Subcutaneous abdominal adipose tissue (tissue), 5 donors: ENCODE data around the gene FLNC.

Source experiments
- H3K27ac ChIP-seq: one replicate; pipeline ENCODE4 v1.7.0; 2013; ENCODE audit warnings: low read depth, mild to moderate bottlenecking, inconsistent platforms, low read length, moderate library complexity
- H3K27me3 ChIP-seq, 5 donors: one replicate each; pipeline ENCODE4 v1.7.0; 2013; ENCODE audit warnings: low read length in 5 of 5, inconsistent platforms in 1 of 5; ENCODE audit not compliant: control insufficient read depth in 5 of 5, insufficient read depth in 4 of 5
- H3K36me3 ChIP-seq, 5 donors: one replicate each; pipeline ENCODE4 v1.7.0; 2013; ENCODE audit warnings: low read length in 5 of 5; ENCODE audit not compliant: control insufficient read depth in 5 of 5, insufficient read depth in 5 of 5
- H3K4me1 ChIP-seq, 5 donors: one replicate each; pipeline ENCODE4 v1.7.0; 2013; ENCODE audit warnings: low read length in 5 of 5, mild to moderate bottlenecking in 3 of 5, moderate library complexity in 1 of 5; ENCODE audit not compliant: control insufficient read depth in 5 of 5, insufficient read depth in 5 of 5
- H3K4me3 ChIP-seq, 5 donors: one replicate each; pipeline ENCODE4 v1.7.0; 2013; ENCODE audit warnings: low read length in 5 of 5, low read depth in 1 of 5
- H3K9ac ChIP-seq, 5 donors: one replicate each; pipeline ENCODE4 v1.7.0; 2013; ENCODE audit warnings: low read length in 5 of 5, mild to moderate bottlenecking in 4 of 5, moderate library complexity in 3 of 5
- H3K9me3 ChIP-seq, 5 donors: one replicate each; pipeline ENCODE4 v1.7.0; 2013; ENCODE audit warnings: low read length in 5 of 5; ENCODE audit not compliant: control insufficient read depth in 5 of 5
- donor health status: healthy.
- donor health status: healthy.
- donor health status: healthy.
- donor health status: healthy.
- donor health status: healthy.

The FLNC gene

DNA sequence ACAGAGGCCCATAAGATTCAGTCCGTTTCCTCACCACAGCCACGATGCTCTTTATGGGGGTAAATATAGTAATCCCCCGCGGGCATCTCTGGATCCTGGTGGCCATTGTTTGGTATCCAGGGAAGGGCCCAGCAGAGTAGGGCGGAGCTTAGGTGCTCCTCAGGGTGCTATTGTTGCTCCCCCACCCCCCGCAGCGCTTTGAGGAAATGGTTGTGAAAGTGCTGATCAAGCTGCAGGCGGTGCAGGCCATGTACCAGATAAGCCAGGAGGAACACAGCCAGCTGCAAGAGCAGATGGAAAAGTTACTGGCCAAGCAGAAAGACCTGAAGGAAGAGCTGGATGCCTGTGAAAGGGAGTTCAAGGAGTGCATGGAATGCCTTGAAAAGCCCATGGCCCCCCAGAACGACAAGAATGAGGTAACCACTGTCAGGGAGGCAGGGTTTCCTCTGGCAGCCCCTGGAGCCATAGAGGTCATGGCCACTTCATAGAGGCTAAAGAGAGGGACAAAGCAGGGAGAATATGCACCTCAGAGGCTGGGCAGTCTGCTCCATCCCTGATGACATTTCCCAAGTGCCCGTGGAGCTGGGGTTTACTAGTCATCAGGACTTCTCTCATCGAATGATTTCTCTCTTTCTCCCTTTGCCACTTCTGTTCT is 17.6 kb upstream of the FLNC start:
- no peaks in the 10 kb centered on the region for H3K27me3 ChIP-seq
- peaks cover 0 to 23% (median 6%) of the 10 kb centered on the region in 5 donors for H3K4me1 ChIP-seq
- peak overlapping the region in 1 of 5 donors; percentile 8 for H3K9ac ChIP-seq
- peak overlapping the region in 2 of 5 donors; percentile 10 to 61 for H3K4me3 ChIP-seq
- H3K27ac ChIP-seq: no peak overlapping the region
- no peaks in the 10 kb centered on the region for H3K9me3 ChIP-seq
- H3K36me3 ChIP-seq: no peaks in the 10 kb centered on the region

DNA sequence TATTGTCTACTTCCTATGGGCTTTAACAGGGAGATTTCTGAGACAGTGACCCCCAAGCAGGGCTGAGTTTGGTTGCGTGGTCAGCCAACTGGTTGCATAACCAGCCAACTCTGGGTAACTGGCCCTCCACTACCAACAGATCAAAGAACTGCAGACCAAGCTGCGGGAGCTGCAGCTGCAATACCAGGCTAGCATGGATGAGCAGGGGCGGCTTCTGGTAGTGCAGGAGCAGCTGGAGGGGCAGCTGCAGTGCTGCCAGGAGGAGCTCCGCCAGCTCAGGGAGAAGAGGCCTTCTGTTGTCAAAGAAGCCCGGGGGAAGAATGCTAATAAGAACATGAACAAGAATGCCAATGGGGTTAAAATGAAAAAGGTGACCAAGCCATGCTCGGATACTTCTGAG is 15.7 kb upstream of the FLNC start:
- H3K9ac ChIP-seq: no peak overlapping the region
- H3K9me3 ChIP-seq: no peaks in the 10 kb centered on the region
- no peaks in the 10 kb centered on the region for H3K27me3 ChIP-seq
- peaks cover 0 to 23% (median 6%) of the 10 kb centered on the region in 5 donors for H3K4me1 ChIP-seq
- H3K27ac ChIP-seq: no peak overlapping the region
- no peaks in the 10 kb centered on the region for H3K36me3 ChIP-seq
- H3K4me3 ChIP-seq: no peak overlapping the region

DNA sequence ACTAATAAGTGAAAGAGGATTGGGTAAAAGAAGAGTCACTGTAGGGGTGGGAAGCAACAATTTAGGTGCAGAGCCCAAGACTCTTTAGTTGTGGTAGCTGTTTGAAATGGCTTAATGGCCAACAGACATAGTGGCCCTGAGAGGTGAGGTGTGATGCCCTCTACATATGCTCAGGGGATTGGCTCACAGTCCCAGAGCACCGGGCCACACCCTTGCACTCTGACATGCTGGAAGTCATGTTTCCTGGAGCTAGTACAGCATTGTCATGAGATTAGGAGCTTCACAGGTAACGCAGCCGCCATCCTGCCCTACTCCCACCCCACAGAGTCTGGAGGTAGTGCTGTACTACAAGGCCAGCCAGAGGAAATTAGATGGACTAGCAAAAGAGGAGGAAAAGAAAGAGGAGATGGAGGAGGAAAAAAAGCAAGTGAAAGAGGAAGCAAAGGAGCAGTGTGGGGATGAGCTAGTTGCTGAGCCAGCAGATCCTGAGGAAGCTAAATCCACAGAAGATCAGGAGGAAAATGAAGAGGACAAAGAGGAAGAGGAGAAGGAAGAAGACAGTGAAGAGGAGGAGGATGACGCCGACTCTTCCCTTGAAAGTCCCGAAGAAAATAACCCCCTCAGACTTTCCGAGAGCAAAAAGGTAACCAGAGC is 14.8 kb upstream of the FLNC start:
- Histone ChIP-seq H3K9me3 (no peaks in the 10 kb centered on the region), H3K36me3 (no peaks in the 10 kb centered on the region), H3K4me3 (no peak overlapping the region), H3K27ac (no peak overlapping the region), H3K4me1 (peaks cover 0 to 23% (median 6%) of the 10 kb centered on the region in 5 donors), H3K9ac (no peak overlapping the region), H3K27me3 (no peaks in the 10 kb centered on the region)

DNA sequence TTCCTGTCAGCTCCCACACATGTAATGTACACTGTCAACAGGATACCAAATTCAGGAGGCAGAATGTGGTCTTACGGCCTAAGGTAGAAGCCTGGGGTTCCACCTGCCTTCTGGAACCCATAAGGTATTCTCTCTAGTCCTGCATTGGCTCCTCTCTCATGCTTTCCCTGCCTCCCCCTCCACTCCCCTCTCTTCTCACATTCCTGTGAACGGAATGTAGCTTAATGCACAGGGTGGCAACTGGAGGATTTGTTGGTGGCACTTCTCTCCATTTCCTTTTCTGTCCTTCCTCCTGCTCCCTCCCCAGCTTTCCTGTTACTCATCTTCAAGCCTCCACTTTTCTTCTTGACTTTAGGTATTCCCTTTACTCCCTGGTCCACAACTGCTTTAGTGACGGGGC is 11.5 kb upstream of the FLNC start:
- Histone ChIP-seq H3K9ac (no peak overlapping the region), H3K36me3 (no peaks in the 10 kb centered on the region), H3K27me3 (no peaks in the 10 kb centered on the region), H3K27ac (no peak overlapping the region), H3K4me3 (no peak overlapping the region), H3K9me3 (no peaks in the 10 kb centered on the region), H3K4me1 (peaks cover 0 to 10% (median 0%) of the 10 kb centered on the region in 5 donors)

DNA sequence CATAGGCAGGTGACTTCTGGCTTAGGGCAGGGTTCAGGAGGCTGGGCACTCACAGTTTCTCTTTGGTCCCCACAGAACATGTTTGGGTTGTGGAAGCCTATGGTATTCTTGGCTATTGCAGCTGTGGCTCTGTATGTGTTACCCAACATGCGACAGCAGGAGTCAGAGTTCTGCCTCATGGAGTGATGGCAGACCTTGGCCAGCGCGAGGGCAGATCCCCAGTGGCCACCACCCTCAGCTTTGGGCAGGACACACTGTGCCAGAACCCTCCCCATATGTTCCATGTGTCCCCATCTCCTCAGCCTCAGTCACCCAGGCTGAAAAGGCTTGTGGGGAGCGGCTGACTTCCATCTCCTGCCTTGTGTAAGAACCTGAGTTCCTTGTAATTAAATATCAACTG is 8.5 kb upstream of the FLNC start:
- Histone ChIP-seq H3K36me3 (no peaks in the 10 kb centered on the region), H3K27me3 (no peaks in the 10 kb centered on the region), H3K9ac (no peak overlapping the region), H3K27ac (no peak overlapping the region), H3K4me1 (no peaks in the 10 kb centered on the region), H3K9me3 (no peaks in the 10 kb centered on the region), H3K4me3 (no peak overlapping the region)

DNA sequence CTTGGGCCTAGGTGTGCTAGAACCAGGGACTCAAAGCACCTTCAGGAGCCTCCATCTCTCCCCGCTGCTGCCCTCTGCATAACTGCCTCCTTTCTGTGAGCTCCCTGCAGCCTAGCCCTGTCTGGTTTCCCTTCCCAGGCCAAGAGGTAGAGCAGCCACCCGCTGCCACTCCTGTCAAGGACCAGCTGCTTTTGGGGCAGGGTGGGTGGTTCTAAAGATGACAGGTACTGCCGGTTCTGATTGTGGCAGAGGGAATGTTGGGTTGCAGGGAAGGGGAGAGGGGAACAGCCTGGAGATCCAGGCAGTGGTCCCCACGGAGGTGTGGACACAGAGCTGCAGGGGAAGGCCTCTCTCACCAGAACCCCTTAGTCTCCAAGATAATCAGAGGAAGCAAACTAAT is 3.7 kb upstream of the FLNC start:
- Histone ChIP-seq H3K9ac (no peak overlapping the region), H3K27me3 (peaks cover 2 to 11% (median 6%) of the 10 kb centered on the region in 5 donors), H3K36me3 (no peaks in the 10 kb centered on the region), H3K4me3 (no peak overlapping the region), H3K9me3 (no peaks in the 10 kb centered on the region), H3K27ac (no peak overlapping the region), H3K4me1 (peaks cover 5 to 34% (median 29%) of the 10 kb centered on the region in 5 donors)

DNA sequence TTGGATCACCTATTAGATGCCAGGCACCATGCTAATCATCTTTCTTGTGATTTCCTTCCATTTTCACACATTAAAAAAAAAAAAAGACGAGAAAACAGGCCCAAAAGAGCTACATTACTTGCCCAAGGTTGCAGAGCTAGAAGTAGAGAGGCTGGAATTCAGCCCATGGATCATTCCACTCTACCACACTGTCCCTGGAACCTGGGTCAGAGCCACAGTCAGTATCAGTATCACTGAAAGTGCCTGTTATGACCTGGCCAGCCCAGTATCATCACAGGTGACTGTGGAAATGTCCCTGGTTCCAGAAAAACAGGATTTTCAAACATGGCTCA is 3.3 kb upstream of the FLNC start:
- Histone ChIP-seq H3K9ac (no peak overlapping the region), H3K9me3 (no peaks in the 10 kb centered on the region), H3K27me3 (peaks cover 4 to 14% (median 6%) of the 10 kb centered on the region in 5 donors), H3K27ac (no peak overlapping the region), H3K36me3 (no peaks in the 10 kb centered on the region), H3K4me1 (peaks cover 5 to 38% (median 33%) of the 10 kb centered on the region in 5 donors), H3K4me3 (no peak overlapping the region)

DNA sequence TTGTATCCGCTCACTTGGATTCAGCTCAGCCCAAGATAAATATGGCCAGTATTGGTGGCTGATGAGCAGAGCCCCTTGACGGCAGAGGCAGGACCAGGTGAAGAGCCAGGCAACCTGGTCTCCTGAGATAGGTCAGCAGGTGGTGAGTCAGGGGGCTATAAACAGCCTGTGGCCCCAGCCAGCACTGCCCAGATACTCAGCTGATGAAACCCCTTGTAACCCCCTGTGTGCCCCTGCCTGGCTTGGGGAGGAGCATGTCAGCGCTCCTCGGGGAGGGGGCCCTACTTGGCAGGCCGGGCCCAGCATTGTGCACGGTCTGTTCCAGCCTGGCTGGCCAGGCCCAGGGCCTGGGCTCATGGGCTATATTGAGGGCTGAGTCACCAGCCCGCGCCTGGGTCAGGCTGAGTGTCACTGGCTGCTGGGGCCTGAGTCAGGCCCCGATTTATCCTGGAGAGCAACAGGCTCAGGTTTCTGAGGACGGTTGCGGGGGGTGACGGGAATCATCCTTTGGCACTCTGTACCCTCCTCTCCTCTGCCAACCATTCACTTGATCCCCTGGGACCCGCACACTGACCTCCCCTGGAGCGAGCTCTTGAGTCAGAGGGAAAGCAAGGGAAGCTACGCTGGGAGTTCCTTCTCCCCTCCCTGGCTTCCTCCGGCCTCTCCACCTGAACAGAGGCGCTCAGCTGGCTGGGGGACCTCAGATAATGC is 2.8 kb upstream of the FLNC start:
- Histone ChIP-seq H3K36me3 (no peaks in the 10 kb centered on the region), H3K9me3 (no peaks in the 10 kb centered on the region), H3K27ac (peak overlapping the region; percentile 60), H3K9ac (peak overlapping the region in 2 of 5 donors; percentile 5 to 36), H3K4me3 (no peak overlapping the region), H3K27me3 (peaks cover 4 to 18% (median 9%) of the 10 kb centered on the region in 5 donors), H3K4me1 (peaks cover 5 to 41% (median 37%) of the 10 kb centered on the region in 5 donors)

DNA sequence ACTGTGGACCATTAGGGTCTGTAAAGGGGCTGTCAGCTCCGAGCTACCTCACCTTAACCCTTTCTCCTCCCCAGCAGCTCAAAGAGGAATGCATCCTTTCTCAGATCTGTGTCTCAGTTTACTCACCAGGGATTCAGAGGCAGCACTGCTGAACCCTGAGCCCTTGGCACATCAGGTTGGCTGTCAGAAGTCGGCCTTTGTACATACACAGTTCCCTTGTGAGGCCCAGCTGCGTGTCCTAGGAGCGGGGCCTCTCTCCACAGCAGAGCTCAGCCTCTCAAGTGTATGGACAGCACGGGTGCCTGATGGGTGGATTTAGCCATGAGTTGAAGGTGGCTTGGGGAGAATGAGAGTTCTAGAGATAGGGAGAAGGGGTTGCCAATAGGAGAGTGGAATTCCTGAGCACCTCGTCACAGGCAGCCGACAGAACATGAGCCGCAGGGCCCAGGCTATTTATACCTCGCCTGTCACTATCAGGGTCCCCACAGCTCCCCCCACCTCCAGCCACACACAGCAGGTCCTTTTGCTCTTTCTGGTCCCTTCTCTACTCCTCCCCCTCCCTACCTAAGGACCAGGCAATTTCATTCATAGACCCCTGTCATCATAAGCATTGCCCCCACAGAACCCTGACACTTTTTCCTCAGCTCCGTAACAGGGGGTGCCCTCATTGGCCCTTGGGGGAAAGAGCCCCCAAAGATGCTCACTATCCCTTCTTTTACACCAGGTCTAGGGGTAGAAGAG is 2.1 kb upstream of the FLNC start:
- no peaks in the 10 kb centered on the region for H3K9me3 ChIP-seq
- peaks cover 4 to 25% (median 15%) of the 10 kb centered on the region in 5 donors for H3K27me3 ChIP-seq
- H3K4me1 ChIP-seq: peaks cover 5 to 48% (median 43%) of the 10 kb centered on the region in 5 donors
- H3K4me3 ChIP-seq: no peak overlapping the region
- H3K27ac ChIP-seq: peak overlapping the region; percentile 60
- no peaks in the 10 kb centered on the region for H3K36me3 ChIP-seq
- peak overlapping the region in 2 of 5 donors; percentile 5 to 36 for H3K9ac ChIP-seq
